ENCODE measurements around the gene TWIST2.

- TF ChIP-seq REST (IDR thresholded peaks at IDR 0.05; ENCODE audit: low read depth, low read length) (no peak), EP300 (IDR thresholded peaks at IDR 0.05; ENCODE audit: borderline replicate concordance in 1 of 2, low read depth in 1 of 2, low read length in 1 of 2) (no peak), NRF1 (IDR thresholded peaks at IDR 0.05; ENCODE audit: low read depth, low read length) (no peak), CTCF (IDR thresholded peaks at IDR 0.05) (no peak), MAX (IDR thresholded peaks at IDR 0.05; ENCODE audit: low read depth) (no peak), USF1 (IDR thresholded peaks at IDR 0.05; ENCODE audit: borderline replicate concordance, low read depth) (no peak)
Observed at GRCh38 chr2:238947243-238947760, 99.4 kb downstream of the TWIST2 start.
